ENCODE measurements around the gene MAPK8IP1.

MAPK8IP1 gene

DNA sequence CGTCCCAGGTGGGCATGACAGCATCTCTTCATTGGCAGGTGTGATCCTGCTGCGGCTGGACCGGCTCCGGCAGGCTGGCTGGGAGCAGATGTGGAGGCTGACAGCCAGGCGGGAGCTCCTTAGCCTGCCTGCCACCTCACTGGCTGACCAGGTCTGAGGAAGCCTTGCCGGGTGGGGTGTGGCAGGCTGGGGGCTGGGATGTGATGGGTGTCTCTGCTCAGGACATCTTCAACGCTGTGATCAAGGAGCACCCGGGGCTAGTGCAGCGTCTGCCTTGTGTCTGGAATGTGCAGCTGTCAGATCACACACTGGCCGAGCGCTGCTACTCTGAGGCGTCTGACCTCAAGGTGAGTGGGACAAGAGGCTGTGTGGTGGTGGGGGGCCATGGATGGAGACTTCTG lies 40.5 kb downstream of the MAPK8IP1 start:
- DNase-seq (ENCODE audit: low read depth in 2 of 2): no peak

GRCh38 chr11:45926536-45927331 lies 41.3 kb downstream of the MAPK8IP1 start:
- DNase-seq (ENCODE audit: low read depth in 2 of 2): no peak

GRCh38 chr11:45927332-45927683 lies 41.9 kb downstream of the MAPK8IP1 start:
- no peak for DNase-seq (ENCODE audit: low read depth in 2 of 2)

DNA sequence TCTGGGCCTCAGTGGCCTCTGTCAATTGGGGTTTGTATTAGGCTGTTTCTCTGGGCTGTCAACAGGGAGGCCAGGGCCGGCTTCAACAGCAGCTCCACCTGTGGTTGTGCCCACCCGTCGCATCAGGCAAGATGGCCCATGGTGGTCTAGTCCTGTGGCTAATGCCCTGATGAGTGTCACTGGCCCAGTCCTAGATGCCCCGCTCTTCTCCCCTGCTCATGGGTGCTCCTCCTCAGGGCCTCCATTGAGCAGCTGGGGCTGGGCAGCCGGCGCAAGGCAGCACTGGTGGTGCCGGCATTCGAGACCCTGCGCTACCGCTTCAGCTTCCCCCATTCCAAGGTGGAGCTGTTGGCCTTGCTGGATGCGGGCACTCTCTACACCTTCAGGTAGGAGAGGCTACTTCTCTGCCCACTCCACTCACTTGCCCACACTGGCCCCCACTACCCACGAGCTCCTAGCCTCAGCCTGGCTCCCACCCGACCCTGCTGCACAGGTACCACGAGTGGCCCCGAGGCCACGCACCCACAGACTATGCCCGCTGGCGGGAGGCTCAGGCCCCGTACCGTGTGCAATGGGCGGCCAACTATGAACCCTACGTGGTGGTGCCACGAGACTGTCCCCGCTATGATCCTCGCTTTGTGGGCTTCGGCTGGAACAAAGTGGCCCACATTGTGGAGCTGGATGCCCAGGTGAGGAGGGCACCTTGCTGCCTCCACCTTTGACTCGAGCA lies 42.4 kb downstream of the MAPK8IP1 start:
- DNase-seq (ENCODE audit: low read depth in 2 of 2): no peak

- no peak for DNase-seq (ENCODE audit: low read depth in 2 of 2)
Observed at GRCh38 chr11:45928535-45929215, 43.2 kb downstream of the MAPK8IP1 start.

- no peak for DNase-seq (ENCODE audit: low read depth in 2 of 2)
Observed at GRCh38 chr11:45929486-45930030, 44.1 kb downstream of the MAPK8IP1 start.

DNA sequence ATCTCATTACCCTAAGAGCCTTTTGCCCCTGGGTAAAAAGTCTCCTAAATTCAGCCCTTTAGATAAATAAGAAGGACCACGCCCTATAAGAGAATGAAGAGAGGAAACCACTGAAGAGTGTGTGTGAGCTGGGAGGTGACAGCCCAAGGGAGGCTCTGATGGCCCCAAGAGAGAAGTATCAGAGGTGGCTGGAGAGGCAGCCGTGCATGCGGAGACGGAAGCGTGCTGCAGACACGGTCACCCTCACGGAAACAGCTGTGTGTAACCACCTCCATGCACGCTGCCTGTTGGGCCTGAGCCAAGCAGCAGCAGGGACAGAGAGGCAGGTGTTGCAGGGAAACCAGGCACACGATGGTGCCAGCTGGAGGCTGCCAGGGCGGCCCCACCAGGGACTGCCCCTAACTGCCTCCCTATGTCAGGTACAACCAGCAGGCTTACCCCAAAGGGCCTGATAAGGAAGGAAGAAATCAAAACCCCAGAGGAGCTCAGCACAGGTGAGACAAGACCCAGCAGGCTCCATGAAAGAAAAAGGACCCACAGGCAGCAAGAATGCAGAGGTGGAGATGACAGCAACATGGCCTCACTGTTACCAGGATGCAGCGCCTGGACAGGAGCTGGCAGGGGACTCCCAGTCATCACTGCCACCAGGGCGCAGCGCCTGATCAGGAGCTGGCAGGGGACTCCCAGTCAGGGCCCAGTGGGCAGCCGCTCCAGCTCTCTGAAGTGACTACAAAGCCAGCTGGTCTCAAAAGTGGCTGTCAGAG lies 44.8 kb downstream of the MAPK8IP1 start:
- no peak for DNase-seq (ENCODE audit: low read depth in 2 of 2)

GRCh38 chr11:45930951-45931570 lies 45.6 kb downstream of the MAPK8IP1 start:
- no peak for DNase-seq (ENCODE audit: low read depth in 2 of 2)

GRCh38 chr11:45931739-45932138 lies 46.3 kb downstream of the MAPK8IP1 start:
- DNase-seq (ENCODE audit: low read depth in 2 of 2): no peak

GRCh38 chr11:45932217-45932616 lies 46.8 kb downstream of the MAPK8IP1 start:
- DNase-seq (ENCODE audit: low read depth in 2 of 2): no peak

DNA sequence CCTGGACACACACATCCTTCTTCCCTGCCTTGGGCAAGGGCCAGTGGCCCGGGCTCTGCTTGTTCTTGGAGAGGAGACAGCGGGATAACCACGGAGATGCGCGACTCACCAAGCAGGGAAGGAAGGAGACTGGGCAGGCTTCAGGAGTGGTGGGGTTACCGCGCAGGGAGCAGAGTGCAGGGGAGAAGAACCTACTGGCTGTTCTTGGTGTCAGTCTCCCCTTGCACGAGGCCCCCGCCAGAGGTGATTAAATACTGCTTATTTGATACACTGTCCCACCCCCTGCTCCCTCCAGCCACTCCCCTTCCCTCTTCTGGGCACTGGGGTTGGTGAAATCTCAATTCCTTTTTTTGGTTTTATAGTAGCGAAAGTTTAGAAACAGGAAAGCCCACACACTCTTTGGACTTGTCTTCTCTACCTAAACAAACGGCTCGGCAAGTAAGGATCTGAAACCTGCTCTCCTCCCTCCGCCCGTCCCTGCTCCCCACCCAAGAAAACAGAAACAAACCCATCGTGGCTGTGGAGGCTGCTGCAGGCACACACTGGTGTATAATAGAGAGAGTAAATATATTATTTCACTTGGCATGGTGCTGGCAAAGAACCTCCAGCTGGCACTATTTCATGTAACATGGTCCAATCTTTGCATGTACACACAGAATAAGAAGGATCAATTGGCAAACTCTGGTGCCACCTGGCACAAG lies 47.8 kb downstream of the MAPK8IP1 start:
- no peak for DNase-seq (ENCODE audit: low read depth in 2 of 2)

GRCh38 chr11:45933846-45934579 lies 48.6 kb downstream of the MAPK8IP1 start:
- DNase-seq (ENCODE audit: low read depth in 2 of 2): no peak

DNA sequence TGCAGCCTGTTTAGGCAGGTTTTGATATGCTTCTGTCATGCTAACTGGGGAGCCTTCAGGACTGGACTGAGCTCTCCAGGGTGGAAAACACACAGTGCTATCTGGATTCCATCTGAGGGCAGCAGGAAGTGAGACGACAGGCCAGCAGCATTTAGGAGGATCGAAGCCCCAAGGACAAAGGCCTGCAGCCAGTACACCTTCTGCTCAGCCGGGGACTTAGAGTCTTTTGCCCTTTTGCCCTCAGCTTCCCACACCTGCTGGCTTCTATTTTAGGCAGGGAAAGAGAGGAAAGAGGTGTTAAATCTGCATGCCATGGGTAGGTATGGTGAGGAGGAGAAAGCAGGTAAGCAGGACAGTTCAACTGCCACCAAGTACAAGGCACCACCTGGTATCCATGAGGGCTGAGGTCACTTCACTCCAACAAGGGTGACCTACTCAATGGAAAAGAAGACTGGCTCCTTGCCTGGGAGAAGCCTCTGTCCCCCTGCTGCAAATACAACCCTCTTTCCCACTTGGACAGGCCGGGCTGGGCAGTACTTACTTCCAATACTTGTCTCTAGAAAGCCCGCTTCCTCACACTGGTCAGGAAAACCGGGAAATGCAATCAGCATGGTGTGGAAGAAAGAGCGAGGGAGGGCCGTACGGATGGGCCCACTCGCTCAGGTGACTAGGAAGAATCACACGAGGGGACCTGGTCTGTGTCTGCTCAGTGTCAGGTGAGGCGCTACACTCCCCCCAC lies 49.3 kb downstream of the MAPK8IP1 start:
- no peak for DNase-seq (ENCODE audit: low read depth in 2 of 2)

DNA sequence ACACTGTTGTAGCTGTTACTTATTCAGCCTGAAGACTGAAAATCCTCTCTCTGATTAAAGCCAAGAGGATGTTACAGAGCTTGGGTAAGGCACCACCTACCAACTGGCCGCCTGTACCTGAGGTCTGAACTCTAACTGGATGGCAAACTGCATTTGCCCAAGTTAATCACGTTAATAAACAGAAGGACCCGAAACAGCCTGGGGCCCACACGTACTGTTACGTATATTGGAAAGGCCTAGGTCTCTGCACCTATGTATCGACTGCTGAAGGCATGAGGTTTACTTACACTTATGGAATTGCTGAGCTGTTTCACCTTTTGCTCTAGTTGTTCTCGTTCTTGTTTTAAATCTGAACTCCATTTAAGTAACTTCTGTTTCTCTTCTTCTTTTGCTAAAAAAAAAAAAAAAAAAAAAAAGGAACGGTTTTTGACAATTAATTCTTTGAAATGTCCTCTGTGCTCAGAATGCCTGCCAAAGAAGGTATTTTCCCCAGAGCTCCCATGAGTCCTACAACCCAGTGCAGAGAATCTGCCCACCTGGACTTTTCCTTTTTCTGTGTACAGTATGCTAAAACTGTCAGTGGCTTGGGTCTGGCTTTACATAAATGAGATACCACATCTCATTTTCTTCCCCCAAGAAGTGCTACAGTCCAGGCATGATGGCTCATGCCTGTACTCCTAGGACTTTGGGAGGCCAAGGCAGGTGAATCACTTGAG lies 50.1 kb downstream of the MAPK8IP1 start:
- no peak for DNase-seq (ENCODE audit: low read depth in 2 of 2)

- DNase-seq (ENCODE audit: low read depth in 2 of 2): no peak
Observed at GRCh38 chr11:45936511-45937054, 51.1 kb downstream of the MAPK8IP1 start.

- DNase-seq (ENCODE audit: low read depth in 2 of 2): no peak
Observed at GRCh38 chr11:45937916-45938315, 52.5 kb downstream of the MAPK8IP1 start.

GRCh38 chr11:45939836-45940235 lies 54.4 kb downstream of the MAPK8IP1 start:
- DNase-seq (ENCODE audit: low read depth in 2 of 2): no peak

GRCh38 chr11:45941285-45941684 lies 55.8 kb downstream of the MAPK8IP1 start:
- no peak for DNase-seq (ENCODE audit: low read depth in 2 of 2)

All from stimulated activated CD4-positive, alpha-beta T cell treated with anti-CD3 and anti-CD28 coated beads, Interleukin-1b, Interleukin-23, amount 100 ng/mL, for 1 hour (primary cell).